GM19452 (cell line): Measurements from ENCODE around the gene UNC5C.

ENCODE experiments used
- ATAC-seq: cut with Tn5 transposase; IDR thresholded peaks from one replicate; pipeline ENCODE4 v1.9.1; 2021; ENCODE audit not compliant: unreplicated experiment

UNC5C gene

GRCh38 chr4:95410387-95410977, 138.3 kb downstream of the UNC5C start:
- ATAC-seq = no peak

GRCh38 chr4:95409750-95410149, 139.0 kb downstream of the UNC5C start:
- ATAC-seq = no peak

- no peak for ATAC-seq
Observed at GRCh38 chr4:95409127-95409526, 139.6 kb downstream of the UNC5C start.

GRCh38 chr4:95402299-95402698, 146.5 kb downstream of the UNC5C start:
- no peak for ATAC-seq

GRCh38 chr4:95398217-95398616, 150.6 kb downstream of the UNC5C start:
- ATAC-seq = no peak

- no peak for ATAC-seq
Observed at GRCh38 chr4:95394752-95395306, 153.9 kb downstream of the UNC5C start.

- no peak for ATAC-seq
Observed at GRCh38 chr4:95393821-95394220, 155.0 kb downstream of the UNC5C start.

- ATAC-seq = no peak
Observed at GRCh38 chr4:95388911-95389310, 159.9 kb downstream of the UNC5C start.

- no peak for ATAC-seq
Observed at GRCh38 chr4:95387719-95388118, 161.1 kb downstream of the UNC5C start.

GRCh38 chr4:95386410-95386809, 162.4 kb downstream of the UNC5C start:
- no peak for ATAC-seq

- no peak for ATAC-seq
Observed at GRCh38 chr4:95381843-95382580, 166.8 kb downstream of the UNC5C start.

- ATAC-seq = no peak
Observed at GRCh38 chr4:95379633-95380032, 169.1 kb downstream of the UNC5C start.

GRCh38 chr4:95377366-95377900, 171.3 kb downstream of the UNC5C start:
- no peak for ATAC-seq

- ATAC-seq = no peak
Observed at GRCh38 chr4:95371476-95372224, 177.1 kb downstream of the UNC5C start.

GRCh38 chr4:95367824-95368223, 180.9 kb downstream of the UNC5C start:
- ATAC-seq = no peak

- no peak for ATAC-seq
Observed at GRCh38 chr4:95363966-95364365, 184.8 kb downstream of the UNC5C start.

- no peak for ATAC-seq
Observed at GRCh38 chr4:95363559-95363925, 185.2 kb downstream of the UNC5C start.

- no peak for ATAC-seq
Observed at GRCh38 chr4:95362906-95363558, 185.7 kb downstream of the UNC5C start.

- no peak for ATAC-seq
Observed at GRCh38 chr4:95362066-95362465, 186.7 kb downstream of the UNC5C start.

- ATAC-seq = no peak
Observed at GRCh38 chr4:95361696-95361965, 187.1 kb downstream of the UNC5C start.
